Stimulated activated CD4-positive, alpha-beta T cell treated with anti-CD3 and anti-CD28 coated beads, Interleukin-4, amount 100 ng/mL, for 24 hours (primary cell): Measurements from ENCODE around the gene CYTH2.

Source experiments
- DNase-seq: peaks from one replicate; pipeline ENCODE4 v3.0.0-alpha.2; 2020

The CYTH2 gene

GRCh38 chr19:48496959-48497727, 28.0 kb downstream of the CYTH2 start:
- no peak for DNase-seq

DNA sequence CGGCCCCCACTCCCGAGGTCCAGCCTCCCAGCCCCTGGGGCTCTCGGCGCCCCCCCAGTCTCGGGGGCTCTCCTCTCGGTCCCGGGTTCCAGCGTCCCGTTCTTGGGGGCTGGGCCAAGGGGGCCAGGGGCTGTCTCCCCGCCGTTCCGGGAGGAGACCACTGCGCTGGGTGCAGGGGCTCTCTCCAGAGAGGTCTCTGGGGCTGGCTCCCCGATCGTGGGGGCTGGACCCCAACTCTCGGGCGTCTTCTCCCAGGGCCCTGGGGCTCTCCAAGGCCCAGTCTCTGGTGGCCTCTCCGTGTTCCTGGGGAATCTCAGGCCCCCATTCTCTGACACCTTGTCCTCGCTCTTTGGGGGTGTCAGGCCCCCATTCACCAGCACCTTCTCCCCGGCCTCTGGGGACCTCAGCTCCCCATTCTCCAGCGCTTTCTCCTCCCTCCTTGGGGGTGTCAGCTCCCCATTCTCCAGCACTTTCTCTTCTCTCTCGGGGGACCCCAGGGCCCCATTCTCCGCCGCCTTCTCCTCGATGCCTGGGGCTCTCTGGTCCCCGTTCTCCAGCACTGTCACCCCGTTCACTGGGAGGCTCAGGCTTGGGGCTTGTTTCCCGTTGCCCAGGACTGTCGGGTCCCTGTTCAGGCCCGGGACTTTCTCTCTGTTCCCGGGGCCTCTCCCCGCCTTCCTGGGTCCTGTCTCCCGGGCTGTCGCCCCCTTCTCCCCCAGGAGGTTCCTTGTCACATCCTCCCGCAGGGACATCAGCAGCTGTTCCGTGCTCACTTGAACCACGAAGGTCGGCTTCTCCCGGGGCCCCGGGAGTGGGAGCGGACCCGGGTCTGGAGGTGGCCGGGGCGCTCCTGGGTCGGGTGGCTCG, 28.8 kb downstream of the CYTH2 start:
- no peak for DNase-seq

DNA sequence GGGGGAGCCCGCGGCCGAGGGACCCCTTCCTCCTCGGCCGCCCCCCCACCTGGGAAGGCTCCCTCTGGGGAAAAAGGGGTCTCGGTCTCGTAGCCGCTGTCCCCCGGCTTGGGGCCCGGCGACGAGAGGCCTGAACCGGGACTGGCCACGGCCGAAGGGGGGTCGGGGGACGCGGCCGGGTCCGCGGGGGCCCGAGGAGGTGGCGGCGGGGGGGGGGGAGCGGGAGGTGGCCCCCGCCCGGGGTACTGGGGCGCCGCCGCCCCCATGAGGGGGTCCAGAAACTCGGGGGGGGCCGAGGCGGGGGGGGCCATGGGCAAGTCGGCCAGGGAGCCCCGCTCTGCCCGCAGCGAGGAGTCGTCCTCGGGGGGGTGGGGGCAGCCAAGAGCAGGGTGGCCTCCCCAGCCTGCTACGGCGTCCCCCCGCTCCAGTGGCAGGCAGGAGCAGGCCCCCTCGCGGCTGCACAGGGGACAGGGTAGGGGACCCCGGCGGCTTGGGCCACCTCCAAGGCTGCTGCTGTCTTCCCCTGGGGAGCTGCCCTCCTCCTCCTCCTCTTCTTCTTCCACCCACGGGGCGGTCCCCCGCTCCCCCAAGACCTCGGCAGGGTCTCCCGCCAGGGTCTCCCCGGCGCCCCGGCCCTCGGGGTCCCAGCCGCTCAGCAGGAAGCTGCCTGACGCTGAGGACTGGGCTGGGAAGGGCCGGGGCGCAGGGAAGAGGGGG, 29.6 kb downstream of the CYTH2 start:
- DNase-seq = no peak

- no peak for DNase-seq
These were observed 30.3 kb downstream of the CYTH2 start for GRCh38 chr19:48499316-48500090.

DNA sequence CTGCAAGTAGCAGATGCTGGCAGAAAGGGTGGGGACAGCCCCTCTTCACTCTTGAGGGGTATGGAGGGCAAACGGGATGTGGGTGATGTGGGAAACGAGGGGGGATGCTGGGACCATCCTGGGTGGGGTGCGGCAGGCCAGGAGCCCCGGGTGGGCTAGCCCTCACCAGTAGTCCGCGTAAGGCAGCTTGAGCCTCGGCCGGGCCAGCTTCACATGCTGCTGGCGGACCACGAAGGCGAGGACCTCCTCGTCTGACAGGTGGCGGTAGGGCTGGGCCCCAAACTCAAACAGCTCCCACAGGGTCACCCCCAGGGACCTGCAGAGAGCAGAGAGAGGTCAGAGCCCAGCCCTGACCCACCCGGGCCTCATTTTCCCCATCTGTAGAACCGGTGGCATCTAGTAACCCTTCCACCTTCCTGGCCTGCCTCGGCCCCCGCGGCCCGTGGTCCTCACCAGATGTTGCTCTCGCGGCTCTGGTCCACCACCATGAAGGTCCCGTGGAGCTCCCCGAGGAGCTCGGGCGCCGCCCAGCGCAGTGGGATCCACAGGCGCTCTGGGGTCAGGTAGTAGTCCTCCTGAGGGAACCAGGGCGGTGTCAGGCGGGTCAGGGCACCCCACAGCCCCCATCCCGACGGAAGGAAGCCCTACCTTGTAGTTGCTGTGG, 31.8 kb downstream of the CYTH2 start:
- no peak for DNase-seq

DNA sequence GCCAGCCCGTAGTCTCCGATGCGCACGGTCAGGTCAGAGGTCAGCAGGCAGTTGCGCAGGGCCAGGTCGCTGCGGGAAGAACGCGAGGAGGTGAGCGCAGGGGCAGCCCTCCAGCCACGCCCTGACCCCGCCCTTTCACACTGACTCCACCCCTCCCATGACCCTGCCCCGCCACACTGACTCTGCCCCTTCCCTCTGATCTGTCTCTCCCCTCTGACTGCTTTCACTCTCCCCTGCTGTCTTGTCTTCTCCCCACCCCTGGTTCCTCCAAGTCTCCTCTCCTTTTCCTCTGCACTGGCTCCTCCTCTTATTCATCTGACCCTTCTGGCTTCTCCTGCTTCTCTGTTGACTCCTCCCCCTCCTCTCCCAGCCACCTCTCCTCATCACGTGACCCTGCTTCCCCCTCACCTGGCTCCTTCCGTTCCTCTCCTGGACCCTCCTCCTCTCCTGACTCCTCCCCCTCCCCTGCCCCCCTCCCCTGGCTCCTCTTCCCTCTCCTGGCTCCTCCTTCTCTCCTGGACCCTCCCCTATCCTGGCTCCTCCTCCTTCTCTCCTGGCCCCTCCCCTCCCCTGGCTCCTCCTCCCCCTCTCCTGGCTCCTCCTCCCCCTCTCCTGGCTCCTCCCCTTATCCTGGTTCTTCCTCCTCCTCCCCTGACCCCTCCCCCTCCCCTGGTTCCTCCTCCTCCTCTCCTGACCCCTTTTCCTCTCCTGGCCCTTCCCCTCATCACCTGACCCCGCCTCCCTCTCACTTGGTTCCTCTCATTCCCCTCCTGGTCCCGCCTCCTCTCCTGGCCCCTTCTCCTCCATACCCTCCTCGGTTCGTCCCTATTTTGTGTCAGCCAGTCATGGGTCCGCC, 32.6 kb downstream of the CYTH2 start:
- peak; percentile 62 for DNase-seq

- DNase-seq = no peak
These were observed 33.3 kb downstream of the CYTH2 start for GRCh38 chr19:48502350-48503018.

DNA sequence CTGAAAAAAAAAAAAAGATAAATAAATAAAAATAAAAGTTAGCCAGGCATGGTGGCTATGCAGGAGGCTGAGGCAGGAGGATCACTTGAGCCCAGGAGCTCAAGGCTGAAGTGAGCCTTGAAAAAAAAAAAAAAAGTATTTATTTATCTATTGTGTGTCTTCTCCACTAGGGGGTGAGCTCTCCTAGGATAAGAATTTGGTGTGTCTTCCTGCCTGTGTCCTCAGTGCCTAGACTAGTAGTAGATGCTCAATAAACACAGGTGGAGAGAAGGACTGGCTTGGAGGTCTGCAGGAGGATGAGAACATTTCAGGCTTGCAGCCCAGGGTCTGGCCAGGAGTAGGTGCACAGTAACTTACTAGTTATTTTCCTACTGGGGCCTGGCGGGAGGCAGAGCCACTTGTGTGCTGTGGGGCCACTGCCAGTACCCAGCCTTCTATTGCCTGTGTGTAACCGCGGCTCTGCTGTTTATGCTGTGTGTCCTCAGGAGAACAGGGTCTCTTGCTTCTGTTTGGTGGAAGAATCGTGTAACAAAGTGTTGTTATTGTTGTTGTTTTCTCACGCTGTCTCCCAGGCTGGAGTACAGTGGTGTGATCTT, 37.1 kb downstream of the CYTH2 start:
- DNase-seq = peak; percentile 24

GRCh38 chr19:48507911-48508439, 38.8 kb downstream of the CYTH2 start:
- no peak for DNase-seq

- no peak for DNase-seq
These were observed 39.7 kb downstream of the CYTH2 start for GRCh38 chr19:48508729-48509411.

DNA sequence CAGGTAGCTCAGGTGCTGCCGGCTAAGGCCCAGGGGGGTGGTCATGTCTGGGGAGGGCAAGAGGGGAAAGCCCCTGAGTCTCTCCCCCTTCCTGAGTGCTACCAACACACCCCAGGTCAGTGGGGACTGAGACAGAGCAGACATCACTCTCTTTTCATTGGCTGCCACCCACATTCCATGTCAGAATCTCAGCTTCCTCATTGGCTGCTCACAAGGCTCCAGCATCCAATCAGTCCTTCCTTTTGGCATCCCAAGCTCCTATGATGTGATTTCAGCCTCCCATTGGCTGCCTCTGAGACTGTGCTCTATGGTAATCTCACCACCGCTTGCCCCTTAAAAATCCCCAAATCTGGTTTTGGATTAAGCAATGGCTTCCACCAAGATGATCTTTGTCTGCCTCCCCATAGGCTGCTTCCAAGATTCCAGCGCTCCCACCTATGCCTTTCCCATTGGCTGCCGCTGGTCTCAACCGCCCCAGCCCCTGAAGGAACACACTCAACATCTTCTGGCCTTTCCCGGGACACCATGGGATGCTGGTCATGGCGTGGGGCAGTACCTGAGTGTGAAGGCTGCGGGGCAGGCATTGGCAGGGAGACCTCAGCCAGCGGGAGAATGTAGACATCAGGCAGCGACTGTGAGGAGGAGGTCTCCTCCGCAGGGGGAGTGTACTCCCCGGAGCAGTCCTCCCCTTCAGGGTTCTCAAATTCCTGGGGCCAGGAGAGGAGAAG, 40.5 kb downstream of the CYTH2 start:
- DNase-seq = no peak

GRCh38 chr19:48510421-48511268, 41.5 kb downstream of the CYTH2 start:
- peak; percentile 80 for DNase-seq

DNA sequence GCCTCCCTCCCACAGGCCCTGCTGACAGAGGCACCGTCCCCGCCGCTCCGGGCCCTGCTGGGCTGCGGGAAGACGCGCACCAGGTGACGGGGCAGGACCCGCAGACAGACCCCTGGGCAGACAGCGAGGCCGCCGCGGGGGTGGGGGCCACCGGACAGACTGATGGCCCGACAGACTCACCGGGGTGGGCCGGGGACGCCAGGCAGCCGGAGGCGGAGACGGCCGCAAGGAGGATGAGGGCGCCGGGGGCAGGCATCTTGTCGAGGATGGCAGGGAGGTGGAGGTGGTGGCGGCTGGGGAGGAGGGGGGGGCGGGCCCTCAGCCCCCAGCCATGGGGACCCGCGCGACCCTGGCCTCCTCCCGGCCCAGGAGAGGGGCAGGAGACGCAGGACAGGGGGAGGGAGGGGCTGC, 42.2 kb downstream of the CYTH2 start:
- DNase-seq = peak; percentile 10

DNA sequence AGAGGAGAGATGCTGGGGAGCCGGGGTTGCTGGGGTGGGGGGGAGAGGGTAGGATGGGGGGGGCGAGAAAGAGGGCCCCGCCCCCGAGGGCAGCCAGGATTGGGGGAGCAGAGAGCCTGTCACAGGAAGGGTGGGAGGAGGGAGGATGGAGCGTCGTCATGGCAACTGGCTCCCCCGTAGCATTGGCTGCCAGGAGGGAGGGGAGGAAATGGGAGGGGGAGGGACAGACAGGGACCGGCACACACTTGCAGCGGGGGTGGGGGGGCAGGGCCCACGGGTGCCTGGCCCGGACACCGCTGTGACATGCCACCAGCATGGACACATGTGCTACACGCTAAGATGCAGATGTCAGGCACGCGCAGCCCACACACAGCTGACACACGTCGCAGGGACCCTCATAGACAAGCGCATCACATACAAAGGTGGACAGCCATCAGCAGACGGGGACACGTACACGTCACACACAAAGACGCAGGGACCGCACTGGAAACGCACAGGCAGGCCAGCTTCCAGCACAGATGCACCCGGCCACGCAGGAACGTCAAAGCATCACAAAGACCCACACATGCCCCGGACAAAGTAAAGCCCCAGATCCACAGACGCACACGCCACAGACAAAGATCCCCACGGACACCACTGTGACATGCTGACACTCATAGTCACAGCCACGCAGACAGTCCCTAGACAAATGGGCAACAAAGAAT, 42.8 kb downstream of the CYTH2 start, which contains the start of gene LMTK3:
TSS of gene LMTK3 (minus strand) at position 36 of the 704 bp plus-strand sequence. CDS start 259 bp downstream, outside the sequence.
- DNase-seq = peak; percentile 80

DNA sequence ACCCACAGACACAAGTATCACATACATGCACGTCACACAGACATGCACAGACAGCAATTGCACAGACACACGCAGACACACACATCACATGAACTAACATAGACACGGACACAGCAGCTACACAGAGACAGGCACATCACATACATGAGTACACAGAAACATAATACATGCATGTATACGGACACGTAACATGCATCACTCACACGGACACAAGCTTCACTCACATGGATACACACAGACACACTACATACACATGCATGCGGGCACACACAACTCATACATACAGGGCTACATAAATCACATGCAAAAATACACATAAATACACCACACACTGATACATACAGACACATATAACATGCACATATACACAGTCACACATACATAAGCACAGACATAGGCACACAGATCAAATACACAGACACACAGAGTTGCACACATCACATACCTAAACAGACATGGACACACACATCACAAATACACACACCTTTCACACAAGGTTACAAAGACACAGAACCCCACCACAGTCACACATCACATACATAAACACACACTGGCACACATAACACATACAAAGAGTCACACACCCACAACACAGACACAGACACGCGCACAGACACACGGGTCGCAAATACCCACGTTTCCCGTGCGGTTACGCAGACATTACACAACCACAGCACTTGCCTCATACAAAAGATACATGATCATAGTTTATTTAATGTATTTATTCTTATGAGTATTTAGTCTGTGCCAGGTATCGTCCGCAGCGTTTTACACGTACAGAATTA, 43.5 kb downstream of the CYTH2 start:
- DNase-seq = no peak
